HK-2 (cell line): ENCODE results near the gene IGSF9B.
"Not testable (repeated sequence)": the region's sequence is repeated elsewhere in the genome, so short reads cannot be mapped to it uniquely, and the experiment has no call there.

Source experiments
- DNase-seq: peaks from one replicate; pipeline ENCODE4 v3.0.0-alpha.2; 2018; ENCODE audit not compliant: unreplicated experiment

IGSF9B gene

GRCh38 chr11:133956650-133957633, at the start of gene IGSF9B:
TSS of gene IGSF9B (minus strand) at chr11:133956968. CDS start at chr11:133956754, 214 bp downstream.
- DNase-seq = peak; percentile 85

GRCh38 chr11:134004496-134005172, 47.9 kb upstream of the IGSF9B start:
- no peak for DNase-seq

- no peak for DNase-seq
Observed at GRCh38 chr11:134003792-134004495, 47.2 kb upstream of the IGSF9B start.

- DNase-seq = not testable (repeated sequence)
Observed at GRCh38 chr11:134002819-134003218, 46.1 kb upstream of the IGSF9B start.

- not testable (repeated sequence) for DNase-seq
Observed at GRCh38 chr11:134002338-134002737, 45.6 kb upstream of the IGSF9B start.

- no peak for DNase-seq
Observed at GRCh38 chr11:134001596-134001995, 44.8 kb upstream of the IGSF9B start.

GRCh38 chr11:134001088-134001487, 44.3 kb upstream of the IGSF9B start:
- DNase-seq = no peak

- no peak for DNase-seq
Observed at GRCh38 chr11:133999355-133999754, 42.6 kb upstream of the IGSF9B start.

- DNase-seq = no peak
Observed at GRCh38 chr11:133997554-133997953, 40.8 kb upstream of the IGSF9B start.

- no peak for DNase-seq
Observed at GRCh38 chr11:133996671-133997070, 39.9 kb upstream of the IGSF9B start.

GRCh38 chr11:133995066-133995465, 38.3 kb upstream of the IGSF9B start:
- DNase-seq = no peak

GRCh38 chr11:133993921-133994320, 37.2 kb upstream of the IGSF9B start:
- no peak for DNase-seq

GRCh38 chr11:133993107-133993506, 36.3 kb upstream of the IGSF9B start:
- DNase-seq = no peak

GRCh38 chr11:133992121-133992520, 35.4 kb upstream of the IGSF9B start:
- DNase-seq = no peak

GRCh38 chr11:133991101-133991500, 34.3 kb upstream of the IGSF9B start:
- DNase-seq = no peak

GRCh38 chr11:133990501-133990900, 33.7 kb upstream of the IGSF9B start:
- no peak for DNase-seq

- no peak for DNase-seq
Observed at GRCh38 chr11:133988686-133989410, 32.1 kb upstream of the IGSF9B start.

GRCh38 chr11:133987171-133987570, 30.4 kb upstream of the IGSF9B start:
- DNase-seq = no peak

- DNase-seq = no peak
Observed at GRCh38 chr11:133985981-133986944, 29.5 kb upstream of the IGSF9B start.

- DNase-seq = no peak
Observed at GRCh38 chr11:133984828-133985227, 28.1 kb upstream of the IGSF9B start.
